GM18519 (cell line): Measurements from ENCODE around the gene PDGFD.

ENCODE experiments used
- ATAC-seq: cut with Tn5 transposase; IDR thresholded peaks from one replicate; pipeline ENCODE4 v1.9.1; 2021; ENCODE audit warnings: mild to moderate bottlenecking, moderate library complexity; ENCODE audit not compliant: unreplicated experiment, low FRiP score

The PDGFD gene

DNA sequence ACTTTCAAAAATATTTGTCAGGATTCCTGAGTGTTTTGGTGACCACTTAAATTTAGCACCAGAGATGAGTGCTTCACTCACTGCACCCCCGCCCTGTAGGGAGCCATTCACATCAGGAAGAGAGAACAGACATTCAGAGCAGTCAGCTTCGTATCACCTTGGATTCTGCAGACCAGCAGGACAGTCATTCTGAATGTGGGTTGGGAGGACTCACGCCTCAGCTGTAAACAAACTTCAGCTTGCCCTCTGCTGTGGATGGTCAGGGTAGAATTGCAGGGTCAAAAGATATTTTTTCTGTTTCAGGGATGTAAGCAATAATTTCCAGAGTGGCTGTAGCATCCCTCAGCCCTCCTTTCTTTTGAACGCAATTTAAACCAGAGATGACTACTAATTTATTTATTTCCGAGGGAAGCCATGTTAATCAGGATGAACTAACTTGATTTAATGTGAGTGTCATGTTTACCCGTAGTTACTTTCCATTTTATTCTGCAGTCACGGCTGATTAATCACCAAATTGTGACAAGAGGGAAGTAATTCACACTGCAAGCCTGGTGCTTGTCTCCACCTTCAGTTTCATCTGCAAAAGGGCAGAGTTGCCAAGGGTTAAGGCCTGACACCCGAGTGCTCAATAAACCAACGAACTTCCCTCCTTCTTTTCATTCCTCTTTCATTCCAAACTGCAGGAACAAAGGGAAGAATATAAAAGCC is 301.7 kb downstream of the PDGFD start:
- ATAC-seq: peak; percentile 58
